GM21360 (cell line): ENCODE results near the gene CAMK2D.

ENCODE experiments used
- ATAC-seq: cut with Tn5 transposase; IDR thresholded peaks from one replicate; pipeline ENCODE4 v1.9.1; 2021; ENCODE audit warnings: mild to moderate bottlenecking, moderate library complexity; ENCODE audit not compliant: unreplicated experiment

The CAMK2D gene

GRCh38 chr4:113643505-113643904 is 118.0 kb downstream of the CAMK2D start:
- ATAC-seq: no peak

GRCh38 chr4:113641025-113641431 is 120.5 kb downstream of the CAMK2D start:
- ATAC-seq: peak; percentile 50

- no peak for ATAC-seq
Observed at GRCh38 chr4:113639326-113639725, 122.2 kb downstream of the CAMK2D start.

- no peak for ATAC-seq
Observed at GRCh38 chr4:113638562-113638832, 123.0 kb downstream of the CAMK2D start.

GRCh38 chr4:113637823-113638561 is 123.5 kb downstream of the CAMK2D start:
- ATAC-seq: no peak

GRCh38 chr4:113637363-113637762 is 124.2 kb downstream of the CAMK2D start:
- ATAC-seq: no peak

GRCh38 chr4:113636877-113637276 is 124.7 kb downstream of the CAMK2D start:
- peak; percentile 20 for ATAC-seq

GRCh38 chr4:113636438-113636818 is 125.1 kb downstream of the CAMK2D start:
- ATAC-seq: peak; percentile 55

GRCh38 chr4:113635739-113636437 is 125.7 kb downstream of the CAMK2D start:
- ATAC-seq: no peak

GRCh38 chr4:113634081-113634969 is 127.2 kb downstream of the CAMK2D start:
- no peak for ATAC-seq

- no peak for ATAC-seq
Observed at GRCh38 chr4:113633467-113633866, 128.1 kb downstream of the CAMK2D start.

GRCh38 chr4:113628711-113629110 is 132.8 kb downstream of the CAMK2D start:
- no peak for ATAC-seq

- ATAC-seq: no peak
Observed at GRCh38 chr4:113627321-113627720, 134.2 kb downstream of the CAMK2D start.

GRCh38 chr4:113625902-113626301 is 135.6 kb downstream of the CAMK2D start:
- no peak for ATAC-seq

- no peak for ATAC-seq
Observed at GRCh38 chr4:113623274-113623894, 138.2 kb downstream of the CAMK2D start.

- ATAC-seq: no peak
Observed at GRCh38 chr4:113621633-113622032, 139.9 kb downstream of the CAMK2D start.

- no peak for ATAC-seq
Observed at GRCh38 chr4:113620032-113620431, 141.5 kb downstream of the CAMK2D start.

GRCh38 chr4:113619526-113619925 is 142.0 kb downstream of the CAMK2D start:
- no peak for ATAC-seq

- ATAC-seq: no peak
Observed at GRCh38 chr4:113618205-113618604, 143.3 kb downstream of the CAMK2D start.

GRCh38 chr4:113617195-113617594 is 144.3 kb downstream of the CAMK2D start:
- no peak for ATAC-seq

- ATAC-seq: no peak
Observed at GRCh38 chr4:113616443-113616842, 145.1 kb downstream of the CAMK2D start.
